MM.1S (cell line): ENCODE measurements around the gene CTSC.

Source experiments
- DNase-seq: peaks from one replicate; pipeline ENCODE4 v3.0.0-alpha.2; 2015
- H2AFZ ChIP-seq: fragments of 300-600 bp; sonication (generic); 2 replicates; pipeline ENCODE4 v1.6.0; 2016; ENCODE audit warnings: antibody characterized with exemption, low read length
- H3F3A ChIP-seq: fragments of 300-600 bp; sonication (generic); 2 replicates; pipeline ENCODE4 v1.6.1; 2016; ENCODE audit warnings: mild to moderate bottlenecking, antibody characterized with exemption, low read length, moderate library complexity, mixed read lengths; ENCODE audit not compliant: insufficient read depth
- H3K27ac ChIP-seq: fragments of 300-600 bp; sonication (generic); 2 replicates; pipeline ENCODE4 v1.5.1; 2016; ENCODE audit warnings: mild to moderate bottlenecking, low read length
- H3K27me3 ChIP-seq: fragments of 300-600 bp; sonication (generic); replicated peaks from 2 replicates; pipeline ENCODE4 v1.6.0; 2016; ENCODE audit warnings: low read length; ENCODE audit not compliant: insufficient read depth
- H3K36me3 ChIP-seq: fragments of 300-600 bp; sonication (generic); replicated peaks from 2 replicates; pipeline ENCODE4 v1.6.1; 2016; ENCODE audit warnings: mild to moderate bottlenecking, low read length, mixed read lengths; ENCODE audit not compliant: insufficient read depth
- H3K4me1 ChIP-seq: fragments of 300-600 bp; sonication (generic); 2 replicates; pipeline ENCODE4 v1.6.1; 2016; ENCODE audit warnings: low read length, mixed read lengths
- H3K4me2 ChIP-seq: fragments of 300-600 bp; sonication (generic); 2 replicates; pipeline ENCODE4 v1.6.0; 2016; ENCODE audit warnings: low read depth, low read length
- H3K4me3 ChIP-seq: fragments of 300-600 bp; sonication (generic); 2 replicates; pipeline ENCODE4 v1.5.1; 2016; ENCODE audit warnings: low read length, mixed read lengths
- H3K79me2 ChIP-seq: fragments of 300-600 bp; sonication (generic); 2 replicates; pipeline ENCODE4 v1.6.1; 2016; ENCODE audit warnings: mixed run types, low read length, mixed read lengths
- H3K9ac ChIP-seq: fragments of 300-600 bp; sonication (generic); 2 replicates; pipeline ENCODE4 v1.6.1; 2016; ENCODE audit warnings: low read length, mixed read lengths
- H3K9me2 ChIP-seq: fragments of 300-600 bp; sonication (generic); replicated peaks from 2 replicates; pipeline ENCODE4 v1.6.1; 2016; ENCODE audit warnings: mild to moderate bottlenecking, low read length, mixed read lengths; ENCODE audit not compliant: insufficient read depth
- H3K9me3 ChIP-seq: fragments of 300-600 bp; sonication (generic); replicated peaks from 2 replicates; pipeline ENCODE4 v1.6.1; 2016; ENCODE audit warnings: mild to moderate bottlenecking, low read length, mixed read lengths; ENCODE audit not compliant: insufficient read depth
- H4K20me1 ChIP-seq: fragments of 300-600 bp; sonication (generic); 2 replicates; pipeline ENCODE4 v1.6.1; 2016; ENCODE audit warnings: mild to moderate bottlenecking, low read length, moderate library complexity, mixed read lengths; ENCODE audit not compliant: insufficient read depth
- EZH2 ChIP-seq: fragments of 300-600 bp; sonication (generic); optimal IDR thresholded peaks from 2 replicates; pipeline ENCODE3; 2017; ENCODE audit warnings: low read depth, mild to moderate bottlenecking, antibody characterized with exemption, low read length, mixed read lengths
- EZH2phosphoT487 ChIP-seq: fragments of 300-600 bp; sonication (generic); IDR thresholded peaks from 2 replicates; pipeline ENCODE4 v1.6.1; 2018; ENCODE audit warnings: antibody characterized with exemption, low read length
- TF ChIP-seq, protein P1 (sequence below): fragments of 300-600 bp; sonication (generic); IDR thresholded peaks from 2 replicates; pipeline ENCODE4 v1.5.1; 2016; ENCODE audit warnings: antibody characterized with exemption, low read length, mixed read lengths

The CTSC gene

GRCh38 chr11:88329563-88330250, 7.8 kb downstream of the CTSC start:
- peaks cover 13% of the 10 kb centered on the region; the same call in 1 of the 2 replicates for H3K79me2 ChIP-seq

GRCh38 chr11:88327462-88328143, 9.9 kb downstream of the CTSC start:
- Histone ChIP-seq H3K9me3 (no peaks in the 10 kb centered on the region), H3K4me3 (no peak overlapping the region), H4K20me1 (no peaks in the 10 kb centered on the region; the same call in 1 of the 2 replicates), H3K9me2 (no peaks in the 10 kb centered on the region), H3K9ac (no peak overlapping the region), H3K4me2 (no peak overlapping the region), H3K27ac (no peak overlapping the region), H2AFZ (no peak overlapping the region), H3K79me2 (peaks cover 13% of the 10 kb centered on the region; the same call in 1 of the 2 replicates), H3F3A (no peaks in the 10 kb centered on the region), H3K27me3 (no peaks in the 10 kb centered on the region), H3K36me3 (peaks cover 6% of the 10 kb centered on the region; the same call in 1 of the 2 replicates), H3K4me1 (peaks cover 13% of the 10 kb centered on the region; the same call in 1 of the 2 replicates)
- DNase-seq, result no peak
- TF ChIP-seq EZH2 (no peak), EZH2phosphoT487 (no peak)
- TF ChIP-seq, protein P1, sequence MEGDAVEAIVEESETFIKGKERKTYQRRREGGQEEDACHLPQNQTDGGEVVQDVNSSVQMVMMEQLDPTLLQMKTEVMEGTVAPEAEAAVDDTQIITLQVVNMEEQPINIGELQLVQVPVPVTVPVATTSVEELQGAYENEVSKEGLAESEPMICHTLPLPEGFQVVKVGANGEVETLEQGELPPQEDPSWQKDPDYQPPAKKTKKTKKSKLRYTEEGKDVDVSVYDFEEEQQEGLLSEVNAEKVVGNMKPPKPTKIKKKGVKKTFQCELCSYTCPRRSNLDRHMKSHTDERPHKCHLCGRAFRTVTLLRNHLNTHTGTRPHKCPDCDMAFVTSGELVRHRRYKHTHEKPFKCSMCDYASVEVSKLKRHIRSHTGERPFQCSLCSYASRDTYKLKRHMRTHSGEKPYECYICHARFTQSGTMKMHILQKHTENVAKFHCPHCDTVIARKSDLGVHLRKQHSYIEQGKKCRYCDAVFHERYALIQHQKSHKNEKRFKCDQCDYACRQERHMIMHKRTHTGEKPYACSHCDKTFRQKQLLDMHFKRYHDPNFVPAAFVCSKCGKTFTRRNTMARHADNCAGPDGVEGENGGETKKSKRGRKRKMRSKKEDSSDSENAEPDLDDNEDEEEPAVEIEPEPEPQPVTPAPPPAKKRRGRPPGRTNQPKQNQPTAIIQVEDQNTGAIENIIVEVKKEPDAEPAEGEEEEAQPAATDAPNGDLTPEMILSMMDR, result no peak

More at GRCh38 chr11:88329563-88330250, 7.8 kb downstream of the CTSC start:
- H3K9me3 ChIP-seq, result no peaks in the 10 kb centered on the region
- H3K27ac ChIP-seq, result no peak overlapping the region
- H3K36me3 ChIP-seq, result peaks cover 14% of the 10 kb centered on the region; the same call in 1 of the 2 replicates
- H3K27me3 ChIP-seq, result no peaks in the 10 kb centered on the region
- no peaks in the 10 kb centered on the region; the same call in 1 of the 2 replicates for H4K20me1 ChIP-seq
- no peak for TF ChIP-seq EZH2
- H2AFZ ChIP-seq, result no peak overlapping the region
- no peak for DNase-seq
- H3K9ac ChIP-seq, result no peak overlapping the region
- no peak overlapping the region for H3K4me3 ChIP-seq
- H3F3A ChIP-seq, result no peaks in the 10 kb centered on the region
- H3K9me2 ChIP-seq, result no peaks in the 10 kb centered on the region
- peaks cover 13% of the 10 kb centered on the region; the same call in 1 of the 2 replicates for H3K4me1 ChIP-seq
- no peak overlapping the region for H3K4me2 ChIP-seq

DNA sequence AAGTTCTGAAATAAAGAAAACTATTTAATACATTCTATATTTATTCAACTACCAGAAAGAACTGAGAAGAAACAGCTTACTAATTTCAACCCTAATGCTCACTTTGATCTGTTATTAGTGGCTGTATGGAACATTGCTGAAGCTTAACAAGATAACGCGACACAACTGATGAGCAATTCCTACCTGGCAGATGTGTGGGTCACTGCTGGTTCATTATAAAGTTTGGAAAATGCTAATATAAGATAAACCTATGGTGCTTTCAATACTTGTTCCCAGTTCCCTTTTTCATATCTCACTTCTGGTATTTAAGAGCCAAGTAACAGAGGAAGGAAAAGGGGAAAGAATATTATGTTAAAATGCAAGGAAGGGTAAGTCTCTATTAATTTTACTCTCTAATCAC, 10.5 kb downstream of the CTSC start:
- peaks cover 13% of the 10 kb centered on the region for H3K79me2 ChIP-seq
- H3K27me3 ChIP-seq, result no peaks in the 10 kb centered on the region
- no peaks in the 10 kb centered on the region for H3K9me3 ChIP-seq

More for the DNA sequence above, 10.5 kb downstream of the CTSC start:
- Histone ChIP-seq H3K4me1 (peaks cover 13% of the 10 kb centered on the region; the same call in 1 of the 2 replicates), H3K9me2 (no peaks in the 10 kb centered on the region), H3K4me2 (no peak overlapping the region), H2AFZ (no peak overlapping the region), H3K4me3 (no peak overlapping the region), H3K27ac (no peak overlapping the region), H3K36me3 (peaks cover 6% of the 10 kb centered on the region; the same call in 1 of the 2 replicates), H3F3A (no peaks in the 10 kb centered on the region), H3K9ac (no peak overlapping the region), H4K20me1 (no peaks in the 10 kb centered on the region; the same call in 1 of the 2 replicates)
- no peak for DNase-seq
- TF ChIP-seq EZH2 (no peak), EZH2phosphoT487 (no peak)
- TF ChIP-seq, protein P1, result no peak
